DLD1 (cell line): ENCODE data around the gene PCED1A.

Experiments
- in situ Hi-C: cut with HindIII; loops from 2 replicates; pipeline ENCODE4 v1.10.0; 2017; ENCODE audit warnings: low sequenced_read_pairs

The PCED1A gene

DNA sequence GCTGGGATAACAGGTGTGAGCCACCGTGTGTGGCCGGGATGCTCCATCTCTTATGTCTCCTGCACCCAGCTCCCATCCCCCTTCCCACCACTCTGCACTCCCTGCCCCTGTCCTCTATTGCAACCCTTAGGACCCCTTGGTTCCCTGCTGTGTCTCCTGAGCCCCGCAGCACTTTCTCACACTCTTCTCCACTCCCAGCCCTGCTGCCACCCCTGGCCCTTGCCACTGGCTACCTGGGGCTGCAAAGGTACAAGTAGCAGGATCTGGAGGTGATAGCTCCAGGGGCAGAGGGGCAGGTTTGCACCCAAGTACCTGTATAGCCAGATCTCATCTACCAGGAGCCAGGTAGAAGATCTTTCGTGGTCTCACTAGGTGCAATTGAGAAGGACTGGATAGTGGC is 33.4 kb downstream of the PCED1A start:
- in situ Hi-C loops: no loop called here

DNA sequence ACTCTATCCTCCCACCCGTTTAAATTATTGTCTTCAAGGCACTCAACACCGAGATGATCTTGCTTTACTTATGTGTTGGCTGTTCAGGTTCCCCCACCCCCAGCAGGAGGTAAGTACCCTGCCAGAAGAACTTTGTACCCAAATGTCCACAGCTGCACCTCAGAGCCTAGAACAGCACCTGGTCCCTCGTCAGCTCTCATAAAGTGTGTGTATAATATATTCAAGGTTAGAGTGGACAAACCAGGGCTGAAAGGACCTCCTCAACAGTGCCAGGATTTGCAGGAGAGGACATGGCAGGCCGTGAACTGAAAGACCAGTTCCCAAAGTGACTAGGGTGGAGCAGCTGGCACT is 34.1 kb downstream of the PCED1A start:
- in situ Hi-C loops: no loop called here

DNA sequence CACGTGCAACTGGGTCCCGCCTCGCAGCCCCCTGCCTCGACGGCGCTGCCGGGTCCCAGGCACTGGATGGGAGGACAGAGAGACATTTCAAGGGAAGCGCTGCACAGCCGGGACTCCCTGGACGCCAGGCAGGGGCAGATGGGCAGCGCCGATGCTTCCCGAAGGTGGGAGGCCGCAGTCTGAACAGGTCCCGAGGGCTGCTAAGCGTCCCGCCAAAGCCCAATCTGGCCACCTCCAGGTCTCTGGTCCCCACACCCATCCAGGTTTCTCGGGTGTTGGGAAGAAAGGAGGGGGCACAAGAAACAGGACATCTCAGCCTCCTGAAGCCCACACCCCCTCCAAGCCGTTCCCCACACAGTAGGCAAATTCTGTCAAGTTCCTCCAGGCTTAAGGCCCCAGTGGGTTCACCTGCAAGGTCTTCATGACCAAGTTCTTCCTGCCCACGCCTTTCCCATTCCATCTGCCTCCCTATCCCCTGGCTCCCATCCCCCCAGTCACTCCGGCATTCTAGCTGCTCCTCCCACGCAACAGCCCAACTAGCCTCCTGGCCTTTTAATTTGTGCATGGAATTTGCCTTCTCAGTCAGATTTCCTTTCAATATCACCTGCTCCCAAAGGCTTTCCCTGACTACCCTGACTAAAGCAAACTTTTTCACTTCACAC is 34.6 kb downstream of the PCED1A start:
- in situ Hi-C loops: no loop called here

- in situ Hi-C loops: no loop called here
Observed at GRCh38 chr20:2804852-2805688, 35.4 kb downstream of the PCED1A start.

DNA sequence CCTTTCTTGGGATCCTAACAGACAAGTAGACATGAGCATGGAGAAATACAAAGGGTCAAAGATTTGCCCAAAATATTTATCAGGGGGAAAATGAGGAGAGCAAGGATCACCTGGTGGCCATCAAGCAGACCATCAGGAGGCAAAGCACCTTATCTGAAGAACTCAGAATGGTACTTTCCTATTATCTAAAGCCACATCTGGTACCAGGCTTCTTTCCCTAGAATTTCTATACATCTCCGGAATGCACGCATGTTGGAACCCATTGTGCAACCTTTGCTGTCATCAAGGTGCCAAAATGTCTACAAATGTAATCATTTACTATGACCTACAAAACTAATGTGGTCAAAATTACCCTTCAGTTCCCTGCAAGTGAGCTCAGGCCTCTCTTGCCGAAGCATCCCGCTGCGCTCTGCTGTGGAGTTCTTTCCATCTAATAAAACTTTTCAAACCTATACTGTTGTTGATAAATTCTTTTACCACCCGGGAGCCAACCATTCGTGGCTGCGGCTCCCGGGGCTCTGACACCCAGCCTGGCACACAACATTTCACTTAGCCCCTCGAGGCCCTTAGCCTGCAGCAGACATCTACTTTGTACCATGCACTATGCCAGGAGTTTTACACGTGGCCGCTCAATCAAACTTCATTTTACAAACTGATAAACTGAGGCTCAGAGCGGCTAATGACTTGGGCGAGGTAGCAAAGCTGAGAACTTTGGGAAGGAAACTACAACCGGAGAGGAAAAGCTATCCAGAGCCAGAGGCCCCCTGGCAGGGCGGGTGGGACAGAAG is 36.2 kb downstream of the PCED1A start:
- in situ Hi-C loops: no loop called here

DNA sequence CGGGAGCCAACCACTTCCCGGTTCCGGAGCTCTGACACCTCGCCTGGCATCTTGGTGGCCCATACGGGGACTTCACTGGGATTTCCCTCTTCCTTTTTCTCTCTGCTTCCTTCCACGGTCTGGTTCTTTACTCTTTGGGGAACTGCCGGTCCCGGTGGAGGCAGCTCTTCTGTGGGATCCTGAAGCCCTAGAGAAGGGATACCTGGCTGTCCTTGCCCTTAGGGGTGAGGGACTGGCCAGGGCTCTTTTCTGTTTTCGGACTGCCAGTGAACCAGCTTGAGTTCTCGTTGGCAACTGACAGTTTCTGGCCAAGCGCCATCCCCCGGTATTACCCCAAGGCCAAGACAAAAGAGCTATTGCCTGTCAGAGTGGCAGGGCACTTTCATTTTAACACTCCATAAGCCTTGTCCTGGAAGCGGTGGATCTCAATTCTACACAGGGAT is 39.1 kb downstream of the PCED1A start:
- in situ Hi-C loops: no loop called here

- in situ Hi-C loops: no loop called here
Observed at GRCh38 chr20:2800521-2801285, 39.8 kb downstream of the PCED1A start, which contains the start of gene CPXM1. Gene CPXM1, minus strand, starts transcription at chr20:2800627. Its CDS starts 55 bp downstream, at chr20:2800572.

- in situ Hi-C loops: no loop called here
Observed at GRCh38 chr20:2799688-2800520, 40.6 kb downstream of the PCED1A start.

GRCh38 chr20:2799271-2799670 is 41.2 kb downstream of the PCED1A start:
- in situ Hi-C loops: no loop called here

DNA sequence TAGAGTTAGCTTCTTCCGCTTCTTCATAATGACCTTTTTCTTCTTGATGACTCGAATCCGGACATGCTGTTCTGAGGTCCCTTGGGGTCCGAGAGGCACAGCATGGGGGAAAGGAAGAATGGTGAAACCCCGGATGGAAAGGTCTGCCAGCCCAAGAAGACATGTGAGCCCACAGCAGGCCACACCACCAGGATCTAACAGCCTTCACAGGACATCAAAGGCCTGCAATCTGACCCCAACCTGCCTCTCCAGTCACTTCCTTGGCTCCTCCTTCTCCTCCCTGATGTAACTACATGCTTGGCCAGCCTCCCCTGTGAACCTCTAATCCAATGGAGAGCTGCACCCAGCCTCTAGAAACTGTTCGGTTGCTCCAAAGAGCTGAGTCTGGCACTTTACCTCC is 41.6 kb downstream of the PCED1A start:
- in situ Hi-C loops: no loop called here

DNA sequence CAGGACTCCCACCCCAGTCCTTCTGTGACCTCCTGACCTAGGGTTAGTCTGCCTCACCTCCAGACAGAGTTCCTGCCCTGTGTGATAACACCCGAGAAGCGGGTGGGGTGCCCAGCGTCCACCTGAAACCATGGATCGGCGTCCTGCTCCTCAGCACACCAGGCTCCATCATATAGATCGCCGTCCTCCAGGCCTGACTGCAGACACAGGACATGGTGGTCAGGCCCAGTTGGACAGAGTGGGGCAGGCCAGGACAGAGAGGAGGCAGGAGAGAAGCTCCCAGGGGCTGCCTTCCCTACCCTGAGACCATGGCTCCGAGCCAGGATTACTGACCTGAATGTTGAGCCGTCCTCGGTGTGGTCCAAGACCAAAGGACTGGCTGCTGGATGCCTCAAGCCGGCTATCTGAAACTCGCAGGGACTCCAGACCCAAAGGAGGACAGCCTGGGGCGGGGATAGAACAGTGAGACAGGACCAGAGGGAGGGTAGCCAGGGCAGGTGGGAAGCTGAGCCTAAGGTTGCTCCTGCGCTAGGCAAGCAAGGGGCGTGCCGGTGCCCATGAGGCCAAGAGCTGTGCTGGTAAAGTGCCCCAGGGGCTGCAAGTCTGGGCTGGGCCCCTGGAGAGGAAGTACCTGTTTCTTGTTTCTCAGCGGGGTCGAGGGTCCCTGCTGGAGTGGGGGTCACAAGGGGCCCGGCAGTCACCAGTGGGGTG is 42.2 kb downstream of the PCED1A start:
- in situ Hi-C loops: no loop called here

GRCh38 chr20:2797136-2797983 is 43.1 kb downstream of the PCED1A start:
- in situ Hi-C loops: no loop called here

DNA sequence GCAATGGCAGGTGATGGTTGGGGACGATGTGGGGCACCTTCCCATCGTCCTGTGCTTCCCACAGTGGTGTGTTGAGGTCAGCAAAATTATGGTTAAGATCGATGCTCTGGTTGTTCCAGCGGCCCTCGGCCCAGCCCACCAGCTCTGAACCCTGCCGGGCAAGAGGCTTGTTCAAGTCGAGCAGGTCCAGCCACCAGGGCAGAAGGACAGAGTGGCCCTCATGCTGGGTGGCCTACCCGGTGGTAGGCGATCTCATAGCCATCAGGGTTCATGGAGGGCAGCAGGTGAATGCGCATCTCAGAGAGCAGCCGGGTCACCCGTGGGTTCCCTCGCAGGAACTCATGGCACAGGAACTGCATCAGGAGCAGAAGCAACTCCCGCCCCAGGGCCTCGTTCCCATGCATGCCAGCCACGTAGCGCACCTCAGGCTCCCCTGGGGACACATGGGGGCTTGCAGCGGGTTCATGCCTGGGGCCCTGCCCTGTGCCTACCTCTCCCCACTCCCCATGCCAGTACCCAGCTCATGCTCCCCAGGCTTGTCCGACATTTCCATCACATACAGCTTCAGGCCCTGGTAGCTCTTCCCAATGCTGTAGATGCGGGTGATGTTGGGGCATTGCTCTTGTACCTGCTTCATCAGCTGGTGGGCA is 44.3 kb downstream of the PCED1A start:
- in situ Hi-C loops: no loop called here

DNA sequence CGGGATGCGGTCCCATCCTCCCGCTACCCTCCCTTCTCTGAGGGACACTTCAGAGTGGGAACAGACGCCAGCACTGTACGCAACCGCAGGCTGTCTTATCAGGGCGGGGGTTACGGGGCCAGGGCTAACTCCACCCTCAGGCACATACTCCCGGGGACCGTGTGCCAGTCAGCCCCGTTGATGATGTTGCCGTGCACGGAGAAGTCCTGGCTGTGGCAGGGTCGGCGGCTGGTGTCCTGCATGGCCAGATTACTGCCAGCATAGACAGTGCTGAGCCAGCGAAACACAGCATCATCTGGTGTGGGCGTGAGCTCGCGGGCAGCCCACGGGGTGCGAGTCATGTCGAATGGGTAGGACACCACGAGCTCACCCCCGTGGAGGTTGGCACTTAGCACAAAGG is 45.0 kb downstream of the PCED1A start:
- in situ Hi-C loops: no loop called here

- in situ Hi-C loops: no loop called here
Observed at GRCh38 chr20:2794866-2795447, 45.5 kb downstream of the PCED1A start.

- in situ Hi-C loops: no loop called here
Observed at GRCh38 chr20:2794202-2794748, 46.2 kb downstream of the PCED1A start.

GRCh38 chr20:2793471-2793870 is 47.0 kb downstream of the PCED1A start:
- in situ Hi-C loops: no loop called here
